GM13976 (cell line): Measurements from ENCODE around the gene SMURF2.
"Not testable (repeated sequence)": the region's sequence is repeated elsewhere in the genome, so short reads cannot be mapped to it uniquely, and the experiment has no call there.

Source experiments
- DNase-seq: peaks from one replicate; pipeline ENCODE4 v3.0.0; 2012; ENCODE audit warnings: low spot score
- CTCF ChIP-seq: IDR thresholded peaks from 2 replicates; pipeline ENCODE4 v1.5.1; 2012; ENCODE audit warnings: borderline replicate concordance, mild to moderate bottlenecking; ENCODE audit not compliant: insufficient read depth; ENCODE audit errors: extremely low read depth, missing control alignments, control extremely low read depth
- in situ Hi-C: fragments of 300-500 bp; cut with MboI; formaldehyde crosslinking; loops from one replicate; pipeline ENCODE4 v1.12.0; 2022; ENCODE audit warnings: low sequenced_read_pairs, mixed read lengths, inconsistent platforms; ENCODE audit not compliant: unreplicated experiment

Gene SMURF2

GRCh38 chr17:64685705-64686104, 23.6 kb upstream of the SMURF2 start:
- TF ChIP-seq CTCF = no peak
- in situ Hi-C loops = no loop called here
- no peak for DNase-seq

- no peak for TF ChIP-seq CTCF
- in situ Hi-C loops = no loop called here
- no peak for DNase-seq
These were observed 21.7 kb upstream of the SMURF2 start for GRCh38 chr17:64683796-64684195.

- in situ Hi-C loops = no loop called here
- no peak for TF ChIP-seq CTCF
- DNase-seq = no peak
These were observed 20.4 kb upstream of the SMURF2 start for GRCh38 chr17:64682261-64683181.

GRCh38 chr17:64679710-64680216, 17.7 kb upstream of the SMURF2 start:
- in situ Hi-C loops = no loop called here
- no peak for DNase-seq
- no peak for TF ChIP-seq CTCF

- no peak for TF ChIP-seq CTCF
- in situ Hi-C loops = no loop called here
- DNase-seq = no peak
These were observed 14.7 kb upstream of the SMURF2 start for GRCh38 chr17:64676763-64677162.

- in situ Hi-C loops, DNase-seq: not testable (repeated sequence)
These were observed 8.9 kb upstream of the SMURF2 start for GRCh38 chr17:64670843-64671590.

GRCh38 chr17:64667807-64668721, 6.0 kb upstream of the SMURF2 start:
- in situ Hi-C loops, DNase-seq: not testable (repeated sequence)

- in situ Hi-C loops, DNase-seq: not testable (repeated sequence)
These were observed 2.3 kb upstream of the SMURF2 start for GRCh38 chr17:64664299-64664981.

GRCh38 chr17:64663836-64664235, 1.7 kb upstream of the SMURF2 start:
- in situ Hi-C loops, DNase-seq: not testable (repeated sequence)
